GM12878 (cell line): ENCODE results near the gene FAM98C. TPM values are rescaled to one million over a fixed set of nuclear protein-coding genes. Genes with fewer than 3 reads are reported as not detected.

Source experiments
- ATAC-seq: fragments of 200-7000 bp; cut with Tn5 transposase; 3 replicates; pipeline ENCODE4 v1.9.1; 2020; ENCODE audit warnings: mild to moderate bottlenecking, moderate library complexity
- BruUV-seq: library from RNA; stranded (reverse); fragments of 400-500 nt; replicated peaks from 2 replicates; lab custom pipeline; 2021; lab: Mats Ljungman, UMichigan
- CTCF ChIA-PET: fragments of 300-600 bp; sonication (Branson Sonifier 250); formaldehyde crosslinking; extraction: SDS; loops from one replicate; lab custom pipeline; 2021; ENCODE audit warnings: inconsistent platforms; lab: Yijun Ruan, JAX
- POLR2A ChIA-PET: fragments of 350-600 bp; formaldehyde crosslinking; extraction: SDS; loops from one replicate; lab custom pipeline; 2021; ENCODE audit warnings: inconsistent platforms; lab: Charles Lee
- RAD21 ChIA-PET: fragments of 300-600 bp; sonication (Branson Sonifier 250); formaldehyde crosslinking; loops from one replicate; lab custom pipeline; 2023; ENCODE audit warnings: antibody characterized with exemption; ENCODE audit not compliant: unreplicated experiment; lab: Charles Lee
- SMC1A ChIA-PET: fragments of 300-600 bp; sonication (Branson Sonifier 250); formaldehyde crosslinking; loops from one replicate; lab custom pipeline; 2023; ENCODE audit not compliant: unreplicated experiment, uncharacterized antibody; lab: Charles Lee
- DNase-seq: peaks from one replicate; pipeline ENCODE4 v3.0.0-alpha.2; 2011; ENCODE audit warnings: low read depth, low spot score
- FAIRE-seq: peaks from 3 replicates; lab custom pipeline; 2011; peaks lifted over from hg19 to GRCh38; lab: Jason Lieb, UNC
- H2AFZ ChIP-seq: 2 replicates; pipeline ENCODE4 v1.6.0; 2011; ENCODE audit warnings: low read depth, low read length, control low read depth; ENCODE audit not compliant: control insufficient read depth
- H3K27ac ChIP-seq: 2 replicates; pipeline ENCODE4 v1.5.1; 2011; ENCODE audit warnings: control low read depth; ENCODE audit not compliant: control insufficient read depth, insufficient read depth
- H3K27me3 ChIP-seq, 2 experiments: replicated peaks in 1 of 2; 2 replicates each; pipeline versions ENCODE4 v1.6.0 to v1.6.1; 2011; ENCODE audit warnings: low read length in 1 of 2; ENCODE audit not compliant: control insufficient read depth in 2 of 2, insufficient read depth in 2 of 2
- H3K36me3 ChIP-seq, 2 experiments: 2 replicates each; pipeline ENCODE4 v1.5.1; 2011; ENCODE audit warnings: low read length in 1 of 2; ENCODE audit not compliant: control insufficient read depth in 2 of 2, insufficient read depth in 2 of 2
- H3K4me1 ChIP-seq: 2 replicates; pipeline ENCODE4 v1.6.1; 2011; ENCODE audit warnings: mild to moderate bottlenecking, low read length, moderate library complexity, mixed read lengths; ENCODE audit not compliant: control insufficient read depth, insufficient read depth
- H3K4me2 ChIP-seq: 2 replicates; pipeline ENCODE4 v1.6.0; 2011; ENCODE audit warnings: control low read depth; ENCODE audit not compliant: control insufficient read depth, insufficient read depth
- H3K4me3 ChIP-seq: fragments of 200-600 bp; sonication (generic); 2 replicates; pipeline ENCODE4 v1.5.1; 2016
- H3K79me2 ChIP-seq: 2 replicates; pipeline ENCODE4 v1.6.0; 2011; ENCODE audit warnings: low read length; ENCODE audit not compliant: control insufficient read depth, insufficient read depth
- H3K9ac ChIP-seq: 2 replicates; pipeline ENCODE4 v1.8.0; 2011; ENCODE audit warnings: low read length, control low read depth, mixed read lengths; ENCODE audit not compliant: control insufficient read depth, insufficient read depth
- H3K9me3 ChIP-seq: replicated peaks from 3 replicates; pipeline ENCODE4 v1.5.1; 2011; ENCODE audit warnings: mild to moderate bottlenecking, low read length; ENCODE audit not compliant: control insufficient read depth, insufficient read depth
- H4K20me1 ChIP-seq: 2 replicates; pipeline ENCODE4 v1.6.0; 2011; ENCODE audit not compliant: control insufficient read depth, insufficient read depth
- BRCA1 ChIP-seq: IDR thresholded peaks from 2 replicates; pipeline ENCODE4 v1.6.1; 2011; ENCODE audit warnings: low read depth, low read length, improper control_type of control experiment
- CBX3 ChIP-seq: fragments of 200-600 bp; sonication (generic); IDR thresholded peaks from 2 replicates; pipeline ENCODE4 v1.6.1; 2016; ENCODE audit warnings: low read depth, borderline replicate concordance
- CREB1 ChIP-seq: IDR thresholded peaks from 2 replicates; pipeline ENCODE4 v1.6.1; 2012; ENCODE audit warnings: low read depth, mild to moderate bottlenecking, inconsistent platforms
- IKZF1 ChIP-seq: fragments of 450-650 bp; conservative IDR thresholded peaks from 2 replicates; pipeline ENCODE4 v1.6.1; 2017; ENCODE audit warnings: antibody characterized with exemption, mild to moderate bottlenecking
- JUNB ChIP-seq: IDR thresholded peaks from 2 replicates; pipeline ENCODE4 v1.6.1; 2016; ENCODE audit warnings: antibody characterized with exemption, mild to moderate bottlenecking
- MEF2B ChIP-seq: fragments of 450-650 bp; IDR thresholded peaks from 2 replicates; pipeline ENCODE4 v1.6.1; 2018; ENCODE audit warnings: mild to moderate bottlenecking, moderate library complexity; ENCODE audit not compliant: partially characterized antibody, poor library complexity, severe bottlenecking
- POLR2A ChIP-seq: IDR thresholded peaks from 2 replicates; pipeline ENCODE4 v1.6.1; 2011; ENCODE audit warnings: low read depth, mild to moderate bottlenecking, low read length
- RUNX3 ChIP-seq: IDR thresholded peaks from 2 replicates; pipeline ENCODE4 v1.6.1; 2012; ENCODE audit warnings: low read length, inconsistent platforms
- SMC3 ChIP-seq: IDR thresholded peaks from 2 replicates; pipeline ENCODE4 v1.6.1; 2011; ENCODE audit warnings: low read length, improper control_type of control experiment, borderline replicate concordance
- WGBS: methylation state at CpG from one replicate; pipeline ENCODE4 v1.1.6; 2016; ENCODE audit warnings: low lambda C conversion rate; ENCODE audit not compliant: insufficient replicate concordance, insufficient coverage; ENCODE audit errors: missing lambda C conversion rate; 5-methylcytosine and 5-hydroxymethylcytosine counted together
- in situ Hi-C: fragments of 300-500 bp; cut with MboI; formaldehyde crosslinking; loops from 9 replicates; pipeline ENCODE4 v1.14.3; 2018; ENCODE audit warnings: mixed read lengths
- intact Hi-C: fragments of 100-400 bp; cut with micrococcal nuclease; formaldehyde crosslinking; loops from one replicate; pipeline ENCODE4 v1.14.2; 2022; ENCODE audit not compliant: unreplicated experiment
- polyA plus RNA-seq, 11 experiments: library from polyadenylated mRNA; depleted of rRNA in 4 of 11; unstranded in 6 of 11; stranded (reverse) in 5 of 11; fragments of >200 nt; fragmentation: Nextera tagmentation in 4 of 11; fragmentation: Illumina TruSeq in 1 of 11; extraction: Ambion mirVana in 4 of 11; extraction: Trizol in 1 of 11; gene quantifications; 1 replicate in 1 of 11; 2 replicates in 10 of 11; pipeline versions ENCODE4 v1.2.1 to v1.2.3, GENCODE V29; 2011 to 2016; ENCODE audit warnings: inconsistent platforms in 2 of 11, missing spikeins in 2 of 11, low read depth in 1 of 11
- total RNA-seq, 4 experiments: library from RNA; depleted of rRNA in 3 of 4; stranded (reverse); fragments of >200 nt in 3 of 4; fragmentation: Illumina TruSeq in 1 of 4; extraction: Trizol in 1 of 4; gene quantifications; 2 replicates each; pipeline versions ENCODE4 v1.2.1 to v1.2.3, GENCODE V29; 2013 to 2021
- TF ChIP-seq, protein P1 (sequence below): fragments of 450-650 bp; IDR thresholded peaks from 2 replicates; pipeline ENCODE4 v1.6.1; 2018; ENCODE audit warnings: mild to moderate bottlenecking, low read depth, moderate library complexity; ENCODE audit not compliant: partially characterized antibody
- TF ChIP-seq, protein P2 (sequence below): fragments of 450-650 bp; formaldehyde crosslinking; IDR thresholded peaks from 2 replicates; pipeline ENCODE4 v1.5.0; 2022; ENCODE audit warnings: mild to moderate bottlenecking, missing genetic modification characterization
- TF ChIP-seq, protein P3 (sequence below): fragments of 150-350 bp; IDR thresholded peaks from 2 replicates; pipeline ENCODE4 v1.6.1; 2014; ENCODE audit warnings: mild to moderate bottlenecking, low read depth, low read length

Gene FAM98C
- total and polyA plus RNA-seq, 10 of the 15 experiments (the other 5 are each of a cell fraction or from before 2014, with no cell fraction given) = 1.4 to 17.2 (median 9.5) TPM

DNA sequence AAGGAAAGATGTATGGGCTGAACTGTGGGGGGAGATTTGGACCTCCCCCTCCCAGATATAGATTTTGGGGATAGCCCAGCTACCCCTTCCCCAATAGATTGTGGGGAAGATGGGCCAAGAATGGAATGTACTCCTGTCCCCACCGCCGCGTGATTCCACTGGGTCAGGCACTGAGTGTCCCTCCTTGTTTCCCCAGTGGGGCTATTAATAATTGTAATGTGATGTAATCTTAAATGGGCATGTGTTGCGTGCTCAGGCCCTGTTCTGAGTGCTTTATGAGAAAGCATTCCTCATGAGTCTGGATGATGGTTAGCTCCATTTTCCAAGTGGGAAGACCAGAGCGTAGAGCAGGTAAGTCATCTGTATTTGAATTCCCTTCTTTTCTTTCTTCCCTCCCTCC lies 27.1 kb upstream of the FAM98C start (continued):
- TF ChIP-seq, protein P1, sequence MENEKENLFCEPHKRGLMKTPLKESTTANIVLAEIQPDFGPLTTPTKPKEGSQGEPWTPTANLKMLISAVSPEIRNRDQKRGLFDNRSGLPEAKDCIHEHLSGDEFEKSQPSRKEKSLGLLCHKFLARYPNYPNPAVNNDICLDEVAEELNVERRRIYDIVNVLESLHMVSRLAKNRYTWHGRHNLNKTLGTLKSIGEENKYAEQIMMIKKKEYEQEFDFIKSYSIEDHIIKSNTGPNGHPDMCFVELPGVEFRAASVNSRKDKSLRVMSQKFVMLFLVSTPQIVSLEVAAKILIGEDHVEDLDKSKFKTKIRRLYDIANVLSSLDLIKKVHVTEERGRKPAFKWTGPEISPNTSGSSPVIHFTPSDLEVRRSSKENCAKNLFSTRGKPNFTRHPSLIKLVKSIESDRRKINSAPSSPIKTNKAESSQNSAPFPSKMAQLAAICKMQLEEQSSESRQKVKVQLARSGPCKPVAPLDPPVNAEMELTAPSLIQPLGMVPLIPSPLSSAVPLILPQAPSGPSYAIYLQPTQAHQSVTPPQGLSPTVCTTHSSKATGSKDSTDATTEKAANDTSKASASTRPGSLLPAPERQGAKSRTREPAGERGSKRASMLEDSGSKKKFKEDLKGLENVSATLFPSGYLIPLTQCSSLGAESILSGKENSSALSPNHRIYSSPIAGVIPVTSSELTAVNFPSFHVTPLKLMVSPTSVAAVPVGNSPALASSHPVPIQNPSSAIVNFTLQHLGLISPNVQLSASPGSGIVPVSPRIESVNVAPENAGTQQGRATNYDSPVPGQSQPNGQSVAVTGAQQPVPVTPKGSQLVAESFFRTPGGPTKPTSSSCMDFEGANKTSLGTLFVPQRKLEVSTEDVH = no peak
- TF ChIP-seq CREB1 (no peak), CBX3 (no peak), POLR2A (peak; percentile 27; the same call in 1 of the 2 replicates)

DNA sequence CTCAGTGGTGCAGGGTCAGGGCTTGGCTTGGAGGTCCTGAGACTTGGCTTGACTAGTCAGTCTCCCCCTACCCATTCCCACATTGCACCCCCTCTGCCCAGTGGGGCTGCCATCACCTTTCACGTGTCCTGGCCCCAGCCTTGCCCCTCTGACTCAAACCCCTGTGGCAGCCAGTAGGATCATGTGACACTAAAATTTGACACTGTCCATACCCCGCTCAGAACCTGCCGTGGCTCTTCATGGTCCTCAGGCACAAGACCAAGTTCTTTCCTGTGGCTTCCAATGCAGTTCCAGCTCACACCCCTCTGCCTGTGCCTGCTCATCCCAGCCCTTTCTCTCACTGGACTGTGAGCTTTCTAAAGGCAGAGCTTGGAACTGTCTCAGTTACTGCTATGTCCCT lies 26.3 kb upstream of the FAM98C start:
- no peak for DNase-seq
- H3K9ac ChIP-seq = no peak overlapping the region

More for the DNA sequence above, 26.3 kb upstream of the FAM98C start:
- in situ Hi-C loops (no loop called here), intact Hi-C loops (no loop called here)
- H3K4me1 ChIP-seq = peaks cover 14% of the 10 kb centered on the region
- RAD21 ChIA-PET = interaction anchor here (0.6 to 4.8 kb wide), 3 partner anchors 26 to 277 kb away, joined by 4 to 46 read pairs (median 4); partner anchors contain the start of gene FAM98C
- SMC1A ChIA-PET = interaction anchor here (1.0 kb wide), 1 partner anchor 46 kb away, joined by 3 read pairs; no protein-coding TSS in a partner anchor
- no peak overlapping the region for H2AFZ ChIP-seq
- ATAC-seq (no peak), FAIRE-seq (no peak)
- WGBS = 96% methylated on average over 3 of the region's 3 CpGs
- POLR2A ChIA-PET = interaction anchor here (0.6 to 1.3 kb wide), 3 partner anchors 12 to 445 kb away, joined by 3 to 6 read pairs (median 4); partner anchors contain the start of gene GGN
- peak overlapping the region; percentile 97 for H3K4me2 ChIP-seq
- H3K36me3 ChIP-seq = peaks cover 12 to 17% of the 10 kb centered on the region in 2 experiments; a peak in 3 of 4 replicates
- CTCF ChIA-PET = interaction anchor here (0.6 to 1.0 kb wide), 3 partner anchors 22 to 474 kb away, joined by 3 to 4 read pairs (median 4); partner anchors contain the start of gene FAM98C
- no peaks in the 10 kb centered on the region for H3K9me3 ChIP-seq
- H3K27ac ChIP-seq = no peak overlapping the region
- H4K20me1 ChIP-seq = 0 out of 2 replicates have a peak, but pooled peaks cover 2% of the 10 kb centered on the region
- no peak for TF ChIP-seq MEF2B
- no peak for TF ChIP-seq CREB1
- TF ChIP-seq, protein P2, sequence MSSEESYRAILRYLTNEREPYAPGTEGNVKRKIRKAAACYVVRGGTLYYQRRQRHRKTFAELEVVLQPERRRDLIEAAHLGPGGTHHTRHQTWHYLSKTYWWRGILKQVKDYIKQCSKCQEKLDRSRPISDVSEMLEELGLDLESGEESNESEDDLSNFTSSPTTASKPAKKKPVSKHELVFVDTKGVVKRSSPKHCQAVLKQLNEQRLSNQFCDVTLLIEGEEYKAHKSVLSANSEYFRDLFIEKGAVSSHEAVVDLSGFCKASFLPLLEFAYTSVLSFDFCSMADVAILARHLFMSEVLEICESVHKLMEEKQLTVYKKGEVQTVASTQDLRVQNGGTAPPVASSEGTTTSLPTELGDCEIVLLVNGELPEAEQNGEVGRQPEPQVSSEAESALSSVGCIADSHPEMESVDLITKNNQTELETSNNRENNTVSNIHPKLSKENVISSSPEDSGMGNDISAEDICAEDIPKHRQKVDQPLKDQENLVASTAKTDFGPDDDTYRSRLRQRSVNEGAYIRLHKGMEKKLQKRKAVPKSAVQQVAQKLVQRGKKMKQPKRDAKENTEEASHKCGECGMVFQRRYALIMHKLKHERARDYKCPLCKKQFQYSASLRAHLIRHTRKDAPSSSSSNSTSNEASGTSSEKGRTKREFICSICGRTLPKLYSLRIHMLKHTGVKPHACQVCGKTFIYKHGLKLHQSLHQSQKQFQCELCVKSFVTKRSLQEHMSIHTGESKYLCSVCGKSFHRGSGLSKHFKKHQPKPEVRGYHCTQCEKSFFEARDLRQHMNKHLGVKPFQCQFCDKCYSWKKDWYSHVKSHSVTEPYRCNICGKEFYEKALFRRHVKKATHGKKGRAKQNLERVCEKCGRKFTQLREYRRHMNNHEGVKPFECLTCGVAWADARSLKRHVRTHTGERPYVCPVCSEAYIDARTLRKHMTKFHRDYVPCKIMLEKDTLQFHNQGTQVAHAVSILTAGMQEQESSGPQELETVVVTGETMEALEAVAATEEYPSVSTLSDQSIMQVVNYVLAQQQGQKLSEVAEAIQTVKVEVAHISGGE (CRISPR knock-in tag) = no peak
- TF ChIP-seq, protein P3, sequence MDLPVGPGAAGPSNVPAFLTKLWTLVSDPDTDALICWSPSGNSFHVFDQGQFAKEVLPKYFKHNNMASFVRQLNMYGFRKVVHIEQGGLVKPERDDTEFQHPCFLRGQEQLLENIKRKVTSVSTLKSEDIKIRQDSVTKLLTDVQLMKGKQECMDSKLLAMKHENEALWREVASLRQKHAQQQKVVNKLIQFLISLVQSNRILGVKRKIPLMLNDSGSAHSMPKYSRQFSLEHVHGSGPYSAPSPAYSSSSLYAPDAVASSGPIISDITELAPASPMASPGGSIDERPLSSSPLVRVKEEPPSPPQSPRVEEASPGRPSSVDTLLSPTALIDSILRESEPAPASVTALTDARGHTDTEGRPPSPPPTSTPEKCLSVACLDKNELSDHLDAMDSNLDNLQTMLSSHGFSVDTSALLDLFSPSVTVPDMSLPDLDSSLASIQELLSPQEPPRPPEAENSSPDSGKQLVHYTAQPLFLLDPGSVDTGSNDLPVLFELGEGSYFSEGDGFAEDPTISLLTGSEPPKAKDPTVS = no peak
- TF ChIP-seq IKZF1 = no peak
- no peak for TF ChIP-seq SMC3
- TF ChIP-seq BRCA1 = no peak
- TF ChIP-seq JUNB = no peak
- no peak for TF ChIP-seq RUNX3
- no peaks in the 10 kb centered on the region for H3K27me3 ChIP-seq
- BruUV-seq = no TSS peak
- H3K79me2 ChIP-seq = peaks cover 28% of the 10 kb centered on the region
- peak overlapping the region; percentile 81; the same call in 1 of the 2 replicates for H3K4me3 ChIP-seq
